Measurements from ENCODE around the gene TIE1.

DNA sequence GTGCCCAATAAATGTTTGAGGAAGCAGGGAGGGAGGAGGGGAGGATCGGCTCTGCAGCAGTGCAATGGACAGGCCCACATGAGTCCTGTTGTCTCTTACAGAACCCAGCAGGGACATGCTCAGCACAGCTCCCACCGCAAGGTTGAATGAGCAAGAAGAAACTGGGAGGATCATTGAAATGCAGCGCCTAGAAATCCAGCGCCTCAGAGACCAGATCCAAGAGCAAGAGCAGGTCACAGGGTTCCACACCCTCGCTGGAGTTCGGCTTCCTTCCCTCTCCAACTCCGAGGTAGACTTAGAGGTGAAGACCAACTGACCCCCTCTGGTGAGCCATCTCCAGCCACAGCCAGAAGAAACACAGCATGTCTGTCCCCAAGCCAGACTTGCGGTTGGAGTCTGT, 46.9 kb upstream of the TIE1 start:
- TF ChIP-seq POLR2A (IDR thresholded peaks at IDR 0.05) (no peak), CTCF (IDR thresholded peaks at IDR 0.05) (no peak), POLR2AphosphoS5 (IDR thresholded peaks at IDR 0.05) (no peak)

All from gastroesophageal sphincter (tissue), 3 donors.